GM12874 (cell line): ENCODE results near the gene CLCNKA.

Experiments
- CTCF ChIP-seq: IDR thresholded peaks from 2 replicates; pipeline ENCODE4 v1.5.1; 2011; ENCODE audit warnings: low read depth, mild to moderate bottlenecking, control low read depth, low read length, moderate library complexity; ENCODE audit not compliant: insufficient read depth

CLCNKA gene

GRCh38 chr1:16020325-16020724 lies 1.5 kb upstream of the CLCNKA start:
- TF ChIP-seq CTCF = no peak

- no peak for TF ChIP-seq CTCF
Measured at GRCh38 chr1:16022393-16022792, 557 bp downstream of the CLCNKA start.

GRCh38 chr1:16023050-16023653 lies 1.3 kb downstream of the CLCNKA start:
- no peak for TF ChIP-seq CTCF

GRCh38 chr1:16026723-16027484 lies 5.1 kb downstream of the CLCNKA start:
- no peak for TF ChIP-seq CTCF

- no peak for TF ChIP-seq CTCF
Measured at GRCh38 chr1:16028237-16029002, 6.6 kb downstream of the CLCNKA start.

GRCh38 chr1:16029288-16029687 lies 7.5 kb downstream of the CLCNKA start:
- no peak for TF ChIP-seq CTCF

GRCh38 chr1:16031551-16031950 lies 9.7 kb downstream of the CLCNKA start:
- no peak for TF ChIP-seq CTCF
